HCT116 (cell line): Measurements from ENCODE around the gene PROS1.
"Not testable (repeated sequence)": the region's sequence is repeated elsewhere in the genome, so short reads cannot be mapped to it uniquely, and the experiment has no call there.

Experiments used
- CEBPB ChIP-seq: IDR thresholded peaks from 2 replicates; pipeline ENCODE4 v1.6.1; 2012; ENCODE audit warnings: low read depth
- CTCF ChIP-seq, 3 experiments: fragments of 200-600 bp in 1 of 3; sonication (generic) in 1 of 3; IDR thresholded peaks in 2 of 3; conservative IDR thresholded peaks in 1 of 3; 2 replicates each; pipeline ENCODE4 v1.5.1; 2012 to 2017; ENCODE audit warnings: low read depth in 2 of 3, low read length in 2 of 3, antibody characterized with exemption in 1 of 3, borderline replicate concordance in 1 of 3, control low read depth in 1 of 3, mild to moderate bottlenecking in 1 of 3, mixed read lengths in 1 of 3, mixed run types in 1 of 3, moderate library complexity in 1 of 3; ENCODE audit not compliant: insufficient read depth in 1 of 3
- EZH2phosphoT487 ChIP-seq: fragments of 200-600 bp; IDR thresholded peaks from 2 replicates; pipeline ENCODE4 v1.6.1; 2018; ENCODE audit warnings: antibody characterized with exemption, borderline replicate concordance
- MAX ChIP-seq: IDR thresholded peaks from 2 replicates; pipeline ENCODE4 v1.6.1; 2012
- POLR2AphosphoS5 ChIP-seq: IDR thresholded peaks from 2 replicates; pipeline ENCODE4 v1.6.1; 2011; ENCODE audit warnings: mild to moderate bottlenecking, low read depth, low read length, moderate library complexity
- REST ChIP-seq: IDR thresholded peaks from 2 replicates; pipeline ENCODE4 v1.6.1; 2012; ENCODE audit warnings: low read depth
- SIN3A ChIP-seq: IDR thresholded peaks from 2 replicates; pipeline ENCODE4 v1.6.1; 2012; ENCODE audit warnings: low read depth
- SP1 ChIP-seq: IDR thresholded peaks from 2 replicates; pipeline ENCODE4 v1.6.1; 2012; ENCODE audit warnings: low read depth
- TCF7L2 ChIP-seq: IDR thresholded peaks from 2 replicates; pipeline ENCODE4 v1.7.0; 2011; ENCODE audit warnings: borderline replicate concordance, inconsistent platforms; ENCODE audit not compliant: insufficient read depth, insufficient read length; ENCODE audit errors: extremely low read depth
- ZFX ChIP-seq: fragments of 450-650 bp; IDR thresholded peaks from 2 replicates; pipeline ENCODE4 v1.6.1; 2017

GRCh38 chr3:93937485-93937884 lies 36.2 kb downstream of the PROS1 start:
- not testable (repeated sequence) for TF ChIP-seq REST; SIN3A; CTCF (IDR thresholded peaks at IDR 0.05 in 2 of 3, conservative IDR thresholded peaks at IDR 0.05 in 1 of 3; ENCODE audit: borderline replicate concordance in 1 of 3, insufficient read depth in 1 of 3, low read depth in 2 of 3, low read length in 2 of 3); CEBPB; POLR2AphosphoS5; EZH2phosphoT487; ZFX; SP1; TCF7L2; MAX
